8988T (cell line): Measurements from ENCODE around the gene ADAM15.
A peak's percentile ranks its signal among the peaks of the same experiment; 100 is the strongest.

Source experiments
- DNase-seq: peaks from one replicate; pipeline ENCODE4 v3.0.0; 2011

The ADAM15 gene

GRCh38 chr1:155076371-155076770 is 25.3 kb downstream of the ADAM15 start:
- DNase-seq = no peak

DNA sequence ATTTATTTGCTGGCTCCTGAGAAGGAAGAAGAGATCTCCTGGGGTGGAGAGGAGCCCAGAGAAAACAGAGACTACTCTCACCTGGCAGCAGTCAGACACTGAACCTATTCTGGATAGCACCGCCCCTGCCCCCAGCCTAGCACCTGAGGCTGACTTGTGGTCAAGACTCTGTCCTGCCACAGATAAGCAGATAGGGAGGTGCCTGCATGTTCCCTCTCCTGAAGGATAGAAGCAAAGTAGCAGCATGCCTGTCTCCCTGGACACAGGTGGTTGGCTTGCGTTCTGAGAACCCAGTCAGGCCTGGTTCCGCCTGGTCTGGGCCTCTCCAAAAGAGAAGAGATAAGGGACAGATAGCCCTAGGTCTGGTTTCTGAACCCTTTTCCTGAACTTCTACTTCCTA is 26.2 kb downstream of the ADAM15 start:
- no peak for DNase-seq

- no peak for DNase-seq
These were observed 26.8 kb downstream of the ADAM15 start for GRCh38 chr1:155077758-155078445.

DNA sequence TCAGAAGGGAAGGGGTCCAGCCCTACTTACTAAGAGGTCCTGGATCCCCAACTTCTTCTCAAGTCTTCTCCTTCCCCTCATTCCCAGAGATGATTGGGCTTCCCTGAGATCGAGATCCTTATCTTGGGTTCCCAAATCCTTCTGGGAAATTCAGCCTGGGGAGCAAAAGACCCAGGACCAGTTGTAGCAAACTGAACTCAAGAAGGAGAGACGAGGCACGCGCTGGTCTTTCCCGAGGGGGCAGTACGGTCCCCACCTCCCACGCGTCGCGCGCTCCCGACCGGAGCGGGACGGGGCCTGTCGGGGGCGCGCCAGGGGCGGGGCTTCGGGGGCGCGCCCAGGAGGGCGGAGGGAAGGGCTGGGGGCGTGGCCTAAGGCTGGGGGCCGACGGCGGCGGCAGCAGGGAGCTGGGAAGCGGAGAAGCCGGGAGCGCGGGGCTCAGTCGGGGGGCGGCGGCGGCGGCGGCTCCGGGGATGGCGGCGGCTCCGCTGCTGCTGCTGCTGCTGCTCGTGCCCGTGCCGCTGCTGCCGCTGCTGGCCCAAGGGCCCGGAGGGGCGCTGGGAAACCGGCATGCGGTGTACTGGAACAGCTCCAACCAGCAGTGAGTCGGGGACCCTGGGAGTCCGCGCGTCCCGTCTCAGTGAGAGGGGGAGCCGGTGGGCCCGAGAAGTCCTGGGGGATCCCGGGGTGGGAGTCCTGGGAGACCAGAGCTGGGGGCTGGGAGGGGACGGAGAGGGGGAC is 27.5 kb downstream of the ADAM15 start, which contains the start of gene EFNA3:
Gene EFNA3 (plus strand): TSS at position 369 of the 741 bp plus-strand sequence. CDS start 105 bp downstream, at position 474.
- peak; percentile 99 for DNase-seq

GRCh38 chr1:155079210-155079486 is 28.0 kb downstream of the ADAM15 start:
- DNase-seq = no peak

DNA sequence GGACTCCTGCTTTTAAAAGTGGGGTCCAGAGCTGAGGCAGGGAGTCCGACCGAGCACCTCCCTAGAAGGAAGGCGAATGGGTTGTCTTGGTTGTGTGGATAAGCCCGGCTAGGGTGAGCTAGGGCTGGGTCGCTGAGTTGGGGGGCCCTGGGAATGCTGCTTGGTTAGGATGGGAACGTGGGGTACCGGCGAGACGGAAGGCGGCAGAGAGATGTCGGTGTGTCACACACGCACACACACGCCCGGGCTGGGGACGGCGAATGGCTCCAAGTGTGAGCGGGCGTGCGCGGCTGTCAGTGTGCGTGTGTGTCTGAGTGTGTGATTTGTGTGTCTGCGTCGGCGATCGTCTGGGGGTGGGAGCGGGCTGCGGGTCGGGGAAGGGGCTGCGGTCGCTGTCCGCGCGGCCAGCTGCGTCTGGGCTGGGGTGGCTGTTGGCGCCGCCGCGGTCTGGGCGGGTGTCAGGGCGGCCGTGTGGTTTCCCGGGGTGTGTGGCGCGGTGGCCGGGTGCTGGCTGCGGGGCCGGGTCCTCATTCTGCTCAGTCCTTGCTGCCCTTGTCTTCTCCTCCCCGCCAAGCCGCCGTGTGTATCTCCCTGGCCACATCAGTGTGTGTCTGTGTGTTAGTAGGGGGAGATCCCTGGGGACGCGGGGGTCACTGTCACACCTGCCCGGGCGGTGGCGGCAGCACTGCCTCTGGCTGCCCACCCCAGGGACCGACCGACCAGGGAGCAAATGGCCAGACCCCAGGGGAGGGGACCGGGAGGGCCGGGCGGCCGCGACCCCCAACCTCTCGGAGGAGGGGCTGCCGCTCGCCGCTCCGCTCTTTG is 28.6 kb downstream of the ADAM15 start:
- DNase-seq = peak; percentile 77

DNA sequence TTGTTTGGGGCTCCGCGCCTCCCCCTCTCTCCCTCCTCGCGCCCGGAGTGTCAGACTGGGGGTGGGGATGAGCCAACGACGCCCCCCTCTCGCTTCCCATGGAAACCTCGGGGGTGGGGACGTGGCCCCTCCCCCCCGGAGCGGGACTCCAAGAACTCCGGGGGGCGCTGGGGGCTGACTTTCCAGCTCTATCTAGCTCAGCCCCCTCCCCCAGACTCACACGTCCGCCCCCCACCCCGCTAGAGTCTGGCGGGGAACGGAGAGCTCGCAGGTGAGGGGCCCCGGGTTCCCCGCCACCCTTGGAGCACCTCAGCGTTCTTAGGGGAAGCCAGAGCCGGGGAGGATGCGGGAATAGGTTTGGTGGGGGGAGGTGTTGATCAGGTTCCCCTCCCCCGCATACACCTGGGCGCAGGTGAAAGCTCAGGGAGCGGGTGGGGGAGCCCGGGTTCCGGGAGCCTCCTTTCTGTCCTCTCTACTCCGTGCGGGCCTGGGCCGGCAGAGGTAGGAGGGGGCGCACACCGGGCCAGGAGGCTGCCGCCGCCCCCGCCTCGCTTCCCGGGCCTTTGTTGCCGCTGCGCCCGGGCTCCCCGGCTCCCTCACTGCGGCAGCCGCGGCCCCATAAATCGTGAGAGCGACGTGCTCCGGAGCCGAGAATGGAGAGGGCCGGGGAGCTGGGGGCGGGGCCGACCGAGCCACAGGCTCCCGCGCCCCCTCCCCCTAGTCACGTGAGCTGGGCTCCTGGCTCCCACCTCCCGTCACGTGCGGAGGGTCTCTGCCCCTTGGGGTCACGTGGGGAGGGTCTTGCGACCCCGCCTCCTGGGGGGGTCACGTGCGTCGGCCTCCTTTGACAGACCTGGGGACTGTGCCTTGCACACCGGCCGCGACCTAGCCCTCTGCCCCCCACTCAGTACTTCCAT is 29.5 kb downstream of the ADAM15 start:
- DNase-seq = peak; percentile 80

GRCh38 chr1:155081472-155082300 is 30.6 kb downstream of the ADAM15 start:
- no peak for DNase-seq

GRCh38 chr1:155082301-155083051 is 31.4 kb downstream of the ADAM15 start:
- no peak for DNase-seq

- DNase-seq = no peak
These were observed 32.0 kb downstream of the ADAM15 start for GRCh38 chr1:155083052-155083541.

DNA sequence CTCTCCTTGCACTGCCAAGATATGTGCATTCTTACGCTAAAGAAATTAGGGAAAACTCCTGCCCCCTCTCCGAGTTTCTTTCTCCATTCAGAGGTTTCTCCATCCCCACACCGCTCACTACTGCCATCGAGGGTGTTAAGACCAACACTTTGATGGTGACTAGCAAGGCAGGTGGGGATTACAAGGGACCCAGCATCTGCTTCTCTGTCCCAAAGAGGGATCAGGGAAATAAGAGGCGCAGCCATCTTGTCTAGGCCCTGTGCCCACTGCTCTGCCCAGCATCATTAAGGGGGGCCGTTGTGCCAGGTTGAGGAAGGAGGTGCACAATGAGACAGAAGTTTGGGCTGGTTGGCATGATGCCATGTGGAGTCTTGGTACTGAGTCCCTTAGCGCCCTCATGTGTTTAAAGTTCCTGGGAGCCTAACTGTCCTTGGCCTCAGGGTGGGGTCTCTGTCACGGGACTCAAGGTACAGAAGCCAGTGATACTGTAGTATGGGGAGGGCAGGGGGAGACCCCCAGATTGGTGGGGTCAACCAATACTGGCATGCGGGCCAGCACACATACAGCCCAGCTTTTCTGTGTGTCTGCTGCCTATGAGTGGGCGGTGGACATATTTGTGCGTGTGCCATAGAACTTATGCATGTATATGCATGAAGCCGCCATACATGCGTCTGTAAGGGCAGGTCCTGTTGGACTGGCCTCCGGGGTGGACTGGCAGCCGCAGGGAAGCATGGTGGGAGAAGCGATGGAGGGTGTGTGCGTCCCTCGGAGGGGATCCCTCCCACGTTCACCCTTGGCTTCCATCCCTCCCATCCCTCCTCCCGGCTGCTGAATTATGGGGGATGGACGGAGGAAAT is 33.0 kb downstream of the ADAM15 start:
- no peak for DNase-seq

DNA sequence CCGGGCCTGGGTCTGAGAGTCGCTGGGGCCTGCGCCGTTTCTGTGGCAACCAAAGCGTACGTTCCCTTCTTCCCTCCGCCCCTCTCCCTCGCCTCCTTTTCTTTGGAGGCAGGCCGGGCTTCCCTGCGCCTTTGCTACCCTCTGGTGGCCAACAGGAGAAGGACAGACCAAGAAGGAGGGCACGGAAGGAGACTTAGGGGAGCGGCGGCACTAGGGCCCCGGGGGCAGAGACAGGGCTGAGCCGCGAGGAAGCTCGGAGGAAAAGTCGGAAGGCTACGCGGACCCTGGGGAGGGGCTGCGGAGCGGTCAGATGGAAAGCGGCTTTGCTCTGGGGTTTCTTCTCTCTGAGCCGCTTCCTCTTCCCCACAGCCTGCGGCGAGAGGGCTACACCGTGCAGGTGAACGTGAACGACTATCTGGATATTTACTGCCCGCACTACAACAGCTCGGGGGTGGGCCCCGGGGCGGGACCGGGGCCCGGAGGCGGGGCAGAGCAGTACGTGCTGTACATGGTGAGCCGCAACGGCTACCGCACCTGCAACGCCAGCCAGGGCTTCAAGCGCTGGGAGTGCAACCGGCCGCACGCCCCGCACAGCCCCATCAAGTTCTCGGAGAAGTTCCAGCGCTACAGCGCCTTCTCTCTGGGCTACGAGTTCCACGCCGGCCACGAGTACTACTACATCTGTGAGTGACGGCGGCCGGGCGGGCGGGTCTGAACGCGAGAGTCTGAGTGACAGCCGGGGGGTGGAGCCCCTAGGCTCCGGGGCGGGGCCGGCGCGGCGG is 33.8 kb downstream of the ADAM15 start:
- peak; percentile 98 for DNase-seq

DNA sequence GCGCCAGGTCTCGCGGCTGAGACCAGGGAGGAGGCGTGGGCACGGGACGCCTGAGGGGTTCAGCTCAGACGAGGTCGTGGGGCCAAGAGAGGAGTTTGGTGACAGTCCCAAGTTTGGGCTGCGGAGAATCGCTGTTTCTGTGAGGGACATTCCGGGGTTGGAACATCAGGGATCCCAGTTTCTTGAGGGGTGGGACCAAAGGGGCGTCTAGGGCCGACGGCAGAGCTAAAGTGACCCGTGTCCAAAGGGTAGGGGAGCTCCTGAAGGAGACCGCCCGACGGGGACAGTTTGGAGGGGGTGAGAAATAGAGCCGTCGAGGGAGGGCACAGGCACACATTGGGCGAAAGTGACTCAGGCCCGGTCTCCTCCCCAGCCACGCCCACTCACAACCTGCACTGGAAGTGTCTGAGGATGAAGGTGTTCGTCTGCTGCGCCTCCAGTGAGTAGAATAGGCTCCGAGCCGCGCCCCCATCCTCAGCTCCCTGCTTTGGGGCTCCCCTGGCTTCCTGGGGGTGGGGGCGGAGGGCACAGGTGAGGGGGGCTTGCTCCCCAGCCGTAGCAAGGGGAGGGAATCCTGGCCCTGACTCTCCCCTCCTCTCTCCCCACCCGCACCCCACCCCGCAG is 34.5 kb downstream of the ADAM15 start:
- no peak for DNase-seq

- peak; percentile 89 for DNase-seq
These were observed 35.1 kb downstream of the ADAM15 start for GRCh38 chr1:155086128-155086741.

DNA sequence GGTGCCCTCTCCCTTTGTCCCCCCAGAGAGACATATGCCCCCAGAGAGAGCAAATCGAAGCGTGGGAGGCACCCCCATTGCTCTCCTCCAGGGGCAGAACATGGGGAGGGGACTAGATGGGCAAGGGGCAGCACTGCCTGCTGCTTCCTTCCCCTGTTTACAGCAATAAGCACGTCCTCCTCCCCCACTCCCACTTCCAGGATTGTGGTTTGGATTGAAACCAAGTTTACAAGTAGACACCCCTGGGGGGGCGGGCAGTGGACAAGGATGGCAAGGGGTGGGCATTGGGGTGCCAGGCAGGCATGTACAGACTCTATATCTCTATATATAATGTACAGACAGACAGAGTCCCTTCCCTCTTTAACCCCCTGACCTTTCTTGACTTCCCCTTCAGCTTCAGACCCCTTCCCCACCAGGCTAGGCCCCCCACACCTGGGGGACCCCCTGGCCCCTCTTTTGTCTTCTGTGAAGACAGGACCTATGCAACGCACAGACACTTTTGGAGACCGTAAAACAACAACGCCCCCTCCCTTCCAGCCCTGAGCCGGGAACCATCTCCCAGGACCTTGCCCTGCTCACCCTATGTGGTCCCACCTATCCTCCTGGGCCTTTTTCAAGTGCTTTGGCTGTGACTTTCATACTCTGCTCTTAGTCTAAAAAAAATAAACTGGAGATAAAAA is 35.9 kb downstream of the ADAM15 start:
- peak; percentile 18 for DNase-seq

DNA sequence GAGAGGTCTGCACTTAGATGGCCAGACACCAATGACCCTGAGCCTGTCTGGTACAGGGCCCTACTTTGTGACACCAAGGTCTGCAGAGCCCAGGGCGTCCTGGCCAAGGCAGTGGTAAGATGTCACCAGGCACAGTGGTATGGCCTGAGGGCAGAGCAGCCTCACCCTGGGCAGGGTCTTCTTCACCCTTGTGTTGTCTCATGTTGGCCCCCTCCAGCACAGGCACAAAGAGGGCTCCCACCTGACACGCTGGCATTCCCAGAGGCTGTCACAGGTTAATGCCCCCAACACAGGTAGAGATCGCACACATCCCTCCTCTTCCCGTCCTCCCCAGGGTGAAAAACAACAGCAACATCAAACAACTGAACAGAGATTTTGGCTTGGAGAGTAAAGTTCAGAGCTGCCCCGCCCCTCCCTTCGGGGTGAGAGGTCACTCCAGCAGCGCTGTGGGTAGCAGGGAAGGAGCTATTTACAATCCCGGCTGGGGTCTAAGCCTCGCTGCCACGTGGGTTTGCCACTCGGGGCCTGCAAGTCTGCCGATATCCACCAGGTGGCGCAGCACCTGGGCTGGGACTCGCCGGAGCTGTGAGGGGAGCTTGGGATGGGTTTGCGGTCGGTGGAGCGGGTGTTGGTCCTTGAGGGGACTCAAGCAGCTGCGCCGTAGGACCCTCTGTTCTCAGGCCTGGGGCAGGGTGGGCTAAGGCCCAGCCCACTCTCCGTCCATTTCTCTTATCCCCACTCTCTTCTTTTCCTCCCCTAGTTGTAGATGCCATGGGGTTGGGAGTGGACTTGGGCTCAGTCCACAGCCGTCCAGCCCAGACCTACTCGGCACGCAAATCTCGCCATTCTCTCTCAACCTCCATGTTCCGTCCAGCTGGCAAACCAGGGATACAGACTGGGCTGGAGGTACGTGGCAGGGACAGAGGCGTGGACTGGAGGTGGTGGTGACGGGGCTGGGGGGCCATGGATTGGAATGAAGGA is 40.2 kb downstream of the ADAM15 start:
- DNase-seq = no peak
